HepG2 (cell line): ENCODE data around the gene ZBTB4. TPM values are rescaled to one million over a fixed set of nuclear protein-coding genes. Genes with fewer than 3 reads are reported as not detected.

Experiments
- ATAC-seq: fragments of 200-7000 bp; cut with Tn5 transposase; 3 replicates; pipeline ENCODE4 v1.9.1; 2020; ENCODE audit warnings: mild to moderate bottlenecking, moderate library complexity
- BruUV-seq: library from RNA; stranded (reverse); fragments of 400-500 nt; replicated peaks from 2 replicates; lab custom pipeline; 2021; lab: Mats Ljungman, UMichigan
- CTCF ChIA-PET: fragments of 300-600 bp; formaldehyde crosslinking; extraction: SDS; loops from one replicate; lab custom pipeline; 2021; ENCODE audit warnings: low total read pairs, inconsistent platforms, low intra/inter-chr PET ratio; lab: Yijun Ruan, JAX
- POLR2A ChIA-PET: fragments of 350-600 bp; sonication (Branson Sonifier 250); formaldehyde crosslinking; loops from one replicate; lab custom pipeline; 2020; ENCODE audit warnings: antibody characterized with exemption, inconsistent platforms; lab: Yijun Ruan, JAX
- DNase-seq: peaks from one replicate; pipeline ENCODE4 v3.0.0-alpha.2; 2015; ENCODE audit warnings: low spot score
- FAIRE-seq: peaks from 3 replicates; lab custom pipeline; 2011; peaks lifted over from hg19 to GRCh38; lab: Jason Lieb, UNC
- H2AFZ ChIP-seq: one replicate; pipeline ENCODE4 v1.6.1; 2011; ENCODE audit warnings: low read length, inconsistent platforms
- H3K27ac ChIP-seq: fragments of 300-600 bp; 3 replicates; pipeline ENCODE4 v1.8.0; 2011; ENCODE audit warnings: mixed run types, mild to moderate bottlenecking, mixed read lengths, low read length, inconsistent platforms; ENCODE audit not compliant: insufficient read depth; ENCODE audit errors: extremely low read length
- H3K27me3 ChIP-seq, 2 experiments: fragments of 200-600 bp in 1 of 2; 2 replicates in 1 of 2; 3 replicates in 1 of 2; pipeline versions ENCODE4 v1.6.0 to v1.8.0; 2011; ENCODE audit warnings: low read length in 2 of 2, mild to moderate bottlenecking in 2 of 2, moderate library complexity in 2 of 2, inconsistent platforms in 1 of 2; ENCODE audit not compliant: insufficient read depth in 2 of 2, control insufficient read depth in 1 of 2
- H3K36me3 ChIP-seq, 2 experiments: fragments of 200-600 bp in 1 of 2; replicated peaks in 1 of 2; 2 replicates in 1 of 2; 3 replicates in 1 of 2; pipeline versions ENCODE4 v1.5.1 to v1.8.0; 2011; ENCODE audit warnings: low read length in 2 of 2, inconsistent platforms in 1 of 2; ENCODE audit not compliant: insufficient read depth in 2 of 2, control insufficient read depth in 1 of 2
- H3K4me1 ChIP-seq: 2 replicates; pipeline ENCODE4 v1.5.1; 2012; ENCODE audit warnings: low read length, inconsistent platforms; ENCODE audit not compliant: insufficient read depth
- H3K4me2 ChIP-seq: 2 replicates; pipeline ENCODE4 v1.6.0; 2011; ENCODE audit warnings: low read depth, low read length, inconsistent platforms
- H3K4me3 ChIP-seq, 3 experiments: fragments of 200-600 bp in 1 of 3; sonication (generic), shearing (Covaris generic) in 1 of 3; replicated peaks in 1 of 3; 2 replicates each; pipeline ENCODE4 v1.5.1; 2011 to 2016; ENCODE audit warnings: low read length in 3 of 3, inconsistent platforms in 2 of 3, low read depth in 2 of 3, mild to moderate bottlenecking in 2 of 3, control low read depth in 1 of 3, mixed read lengths in 1 of 3; ENCODE audit not compliant: insufficient read depth in 1 of 3
- H3K79me2 ChIP-seq: one replicate; pipeline ENCODE4 v1.6.1; 2011; ENCODE audit warnings: low read length, inconsistent platforms; ENCODE audit not compliant: insufficient read depth
- H3K9ac ChIP-seq: 2 replicates; pipeline ENCODE4 v1.6.0; 2011; ENCODE audit warnings: mild to moderate bottlenecking, low read depth, low read length, inconsistent platforms; ENCODE audit not compliant: insufficient read depth
- H3K9me3 ChIP-seq: 2 replicates; pipeline ENCODE4 v1.5.1; 2012; ENCODE audit warnings: mild to moderate bottlenecking, low read length
- H4K20me1 ChIP-seq: 2 replicates; pipeline ENCODE4 v1.6.0; 2011; ENCODE audit warnings: inconsistent platforms, mild to moderate bottlenecking, low read length, moderate library complexity; ENCODE audit not compliant: insufficient read depth
- MAFF ChIP-seq: IDR thresholded peaks from 2 replicates; pipeline ENCODE4 v1.6.1; 2011; ENCODE audit warnings: low read depth, low read length, improper control_type of control experiment
- NR2C2 ChIP-seq: sonication (generic); formaldehyde crosslinking; IDR thresholded peaks from 2 replicates; pipeline ENCODE4 v1.4.0; 2020; ENCODE audit warnings: missing genetic modification reagents, mild to moderate bottlenecking, moderate library complexity, borderline replicate concordance
- YEATS4 ChIP-seq: sonication (generic); formaldehyde crosslinking; IDR thresholded peaks from 2 replicates; pipeline ENCODE4 v1.4.0; 2020; ENCODE audit warnings: missing genetic modification reagents, borderline replicate concordance
- ZNF367 ChIP-seq: sonication (generic); formaldehyde crosslinking; IDR thresholded peaks from 2 replicates; pipeline ENCODE4 v1.4.0; 2020; ENCODE audit warnings: missing genetic modification reagents, borderline replicate concordance
- ZNF556 ChIP-seq: sonication (generic); formaldehyde crosslinking; IDR thresholded peaks from 2 replicates; pipeline ENCODE4 v1.4.0; 2020; ENCODE audit warnings: mild to moderate bottlenecking, missing genetic modification reagents, borderline replicate concordance
- ZNF709 ChIP-seq: sonication (generic); formaldehyde crosslinking; IDR thresholded peaks from 2 replicates; pipeline ENCODE4 v1.5.0; 2020; ENCODE audit warnings: mild to moderate bottlenecking, missing genetic modification reagents
- WGBS: methylation state at CpG from one replicate; pipeline ENCODE4 v1.1.6; 2017; ENCODE audit warnings: low lambda C conversion rate; 5-methylcytosine and 5-hydroxymethylcytosine counted together
- in situ Hi-C: cut with HindIII; loops from 2 replicates; pipeline ENCODE4 v1.10.0; 2017; ENCODE audit warnings: low pct_unique_long_range_greater_than_20kb; ENCODE audit not compliant: extremely low pct_ligation_motif_present
- intact Hi-C: fragments of 100-400 bp; cut with micrococcal nuclease; formaldehyde crosslinking; loops from one replicate; pipeline ENCODE4 v1.10.0; 2022; ENCODE audit not compliant: unreplicated experiment
- polyA plus RNA-seq, 8 experiments: library from polyadenylated mRNA; depleted of rRNA in 3 of 8; stranded (reverse) in 7 of 8; unstranded in 1 of 8; fragments of >200 nt; fragmentation: Illumina TruSeq in 4 of 8; extraction: Trizol in 4 of 8; gene quantifications; 2 replicates each; pipeline versions ENCODE4 v1.2.1 to v1.2.3, GENCODE V29; 2011 to 2016; ENCODE audit warnings: low read depth in 4 of 8, missing spikeins in 1 of 8, mixed read lengths in 1 of 8; ENCODE audit not compliant: insufficient read depth in 1 of 8
- total RNA-seq, 5 experiments: library from RNA; depleted of rRNA; stranded (reverse); fragments of >200 nt; fragmentation: Illumina TruSeq; extraction: Trizol; gene quantifications; 2 replicates each; pipeline ENCODE4 v1.2.3, GENCODE V29; 2016; ENCODE audit warnings: low read depth in 1 of 5
- TF ChIP-seq, protein P1 (sequence below): sonication (generic); formaldehyde crosslinking; IDR thresholded peaks from 2 replicates; pipeline ENCODE4 v1.9.0; 2021; ENCODE audit warnings: missing genetic modification reagents, mild to moderate bottlenecking, borderline replicate concordance
- TF ChIP-seq, protein P2 (sequence below): sonication (generic); formaldehyde crosslinking; IDR thresholded peaks from 2 replicates; pipeline ENCODE4 v1.4.0; 2020; ENCODE audit warnings: missing genetic modification reagents, borderline replicate concordance
- TF ChIP-seq, protein P3 (sequence below): sonication (generic); IDR thresholded peaks from 2 replicates; pipeline ENCODE4 v1.6.1; 2016; ENCODE audit warnings: low read depth, borderline replicate concordance

The ZBTB4 gene
- total and polyA plus RNA-seq, 2 of the 13 experiments (the other 11 are each of a cell fraction or from before 2014, with no cell fraction given): 4.3 to 7.4 TPM

DNA sequence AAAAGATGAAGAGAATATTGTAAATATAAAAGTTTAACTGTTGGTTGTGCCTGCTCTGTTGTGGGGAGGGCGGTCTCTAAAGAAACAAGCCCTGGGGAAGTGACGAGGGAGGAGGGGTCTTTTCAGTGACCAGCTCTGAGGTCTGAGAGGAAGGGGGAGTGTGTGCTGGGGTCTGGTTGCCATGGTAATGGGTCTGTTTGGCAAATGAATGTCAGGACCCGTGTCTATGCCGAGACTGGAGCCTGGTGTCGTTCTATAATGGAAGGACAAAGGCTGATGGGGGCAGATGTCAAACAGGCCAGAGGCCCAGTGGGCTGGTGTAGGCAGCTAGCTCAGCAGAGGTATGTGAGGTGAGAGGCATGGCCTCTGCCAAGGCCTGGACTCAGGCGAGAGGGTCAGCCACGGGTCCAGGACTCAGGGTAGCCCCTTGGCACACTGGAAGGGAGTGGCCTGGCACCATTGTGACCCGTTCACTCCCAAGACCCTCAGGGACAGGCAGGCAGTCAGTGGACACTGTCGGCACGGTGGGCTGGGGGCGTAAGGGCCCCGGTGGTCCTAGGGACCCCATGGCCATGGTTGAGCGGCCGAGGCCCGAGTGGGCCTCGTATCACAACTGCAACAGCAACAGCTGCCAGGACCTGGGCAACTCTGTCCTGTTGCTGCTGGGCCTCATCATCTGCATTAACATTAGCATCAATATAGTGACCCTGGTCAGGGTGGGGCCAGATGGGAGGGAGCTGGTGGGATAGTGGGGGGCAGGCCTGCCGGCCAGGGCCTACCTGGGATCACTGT is 59.4 kb downstream of the ZBTB4 start, which contains the start of gene SPEM1:
TSS of gene SPEM1 (plus strand) at position 506 of the 792 bp plus-strand sequence. CDS start at position 567, 61 bp downstream.
- 53% methylated on average over 8 of the region's 17 CpGs for WGBS
- peaks cover 2 to 5% of the 10 kb centered on the region in 2 experiments; a peak in 1 of 5 replicates for H3K27me3 ChIP-seq
- DNase-seq (no peak), FAIRE-seq (no peak), ATAC-seq (peak; percentile 13; the same call in 1 of the 3 replicates)
- BruUV-seq: no TSS peak
- intact Hi-C loops (no loop called here), in situ Hi-C loops (no loop called here)
- H3K36me3 ChIP-seq: no peaks in the 10 kb centered on the region
- H3K27ac ChIP-seq: no peak within 1 kb of the TSS
- no peak within 1 kb of the TSS for H3K4me2 ChIP-seq
- no peak within 1 kb of the TSS for H2AFZ ChIP-seq
- no peaks in the 10 kb centered on the region for H3K79me2 ChIP-seq
- H3K9ac ChIP-seq: no peak within 1 kb of the TSS
- no peak for TF ChIP-seq NR2C2 (CRISPR knock-in tag)
- peaks cover 13% of the 10 kb centered on the region; the same call in 1 of the 2 replicates for H3K4me1 ChIP-seq
- no peaks in the 10 kb centered on the region for H4K20me1 ChIP-seq
- ChIA-PET CTCF (no interaction called here), POLR2A (interaction anchor here (1.8 kb wide), 1 partner anchor 16 kb away, joined by 11 read pairs; the partner anchor contains the start of gene TMEM256)
- no peaks in the 10 kb centered on the region for H3K9me3 ChIP-seq
- H3K4me3 ChIP-seq: no peak within 1 kb of the TSS

DNA sequence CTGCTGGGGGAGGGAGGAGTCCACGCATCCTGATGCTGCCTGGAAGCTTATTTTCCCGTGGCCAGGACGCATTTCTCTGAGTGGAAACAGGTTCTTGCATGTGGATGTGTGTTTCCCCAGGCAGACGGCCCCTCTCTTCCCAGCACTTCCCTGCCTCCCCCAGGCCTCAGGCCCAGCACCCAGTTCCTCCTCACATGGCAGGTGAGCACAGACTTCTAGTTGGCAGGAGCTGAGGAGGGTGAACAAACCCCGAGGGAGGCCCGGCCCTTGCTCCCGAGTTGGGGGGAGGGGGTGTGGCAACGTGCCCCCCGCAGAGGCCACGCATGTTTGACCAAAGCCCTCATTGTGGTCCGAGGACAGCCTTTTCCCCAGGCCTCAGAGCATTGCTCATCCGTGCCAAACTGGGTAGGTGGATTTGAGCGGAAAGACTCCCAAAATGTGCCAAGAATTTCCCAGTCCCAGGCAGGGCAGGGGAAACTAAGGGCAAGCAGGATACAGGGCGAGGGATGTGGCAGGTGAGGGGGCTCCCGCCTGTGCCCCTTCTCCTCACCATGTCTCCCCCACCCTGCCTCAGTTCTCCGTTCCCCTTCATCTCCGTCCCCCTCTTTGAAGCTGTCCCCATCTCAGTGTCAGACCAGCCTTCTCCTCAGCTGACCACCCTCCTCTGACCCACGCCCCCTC is 60.8 kb downstream of the ZBTB4 start:
- intact Hi-C loops (no loop called here), in situ Hi-C loops (no loop called here)
- Histone ChIP-seq H3K4me2 (no peak overlapping the region), H2AFZ (no peak overlapping the region), H4K20me1 (no peaks in the 10 kb centered on the region), H3K4me3 (no peak overlapping the region), H3K9ac (no peak overlapping the region), H3K9me3 (no peaks in the 10 kb centered on the region), H3K27ac (no peak overlapping the region), H3K79me2 (no peaks in the 10 kb centered on the region), H3K27me3 (peaks cover 2 to 5% of the 10 kb centered on the region in 2 experiments; a peak in 1 of 5 replicates), H3K36me3 (no peaks in the 10 kb centered on the region), H3K4me1 (peaks cover 13% of the 10 kb centered on the region; the same call in 1 of the 2 replicates)
- BruUV-seq: no TSS peak
- no peak for DNase-seq
- ChIA-PET CTCF (no interaction called here), POLR2A (no interaction called here)
- 67% methylated on average over 15 of the region's 18 CpGs for WGBS
- FAIRE-seq: no peak
- no peak for ATAC-seq
- TF ChIP-seq ZNF367 (CRISPR knock-in tag) (no peak), YEATS4 (CRISPR knock-in tag) (no peak), ZNF709 (CRISPR knock-in tag) (no peak), ZNF556 (no peak), MAFF (no peak)
- TF ChIP-seq, protein P1, sequence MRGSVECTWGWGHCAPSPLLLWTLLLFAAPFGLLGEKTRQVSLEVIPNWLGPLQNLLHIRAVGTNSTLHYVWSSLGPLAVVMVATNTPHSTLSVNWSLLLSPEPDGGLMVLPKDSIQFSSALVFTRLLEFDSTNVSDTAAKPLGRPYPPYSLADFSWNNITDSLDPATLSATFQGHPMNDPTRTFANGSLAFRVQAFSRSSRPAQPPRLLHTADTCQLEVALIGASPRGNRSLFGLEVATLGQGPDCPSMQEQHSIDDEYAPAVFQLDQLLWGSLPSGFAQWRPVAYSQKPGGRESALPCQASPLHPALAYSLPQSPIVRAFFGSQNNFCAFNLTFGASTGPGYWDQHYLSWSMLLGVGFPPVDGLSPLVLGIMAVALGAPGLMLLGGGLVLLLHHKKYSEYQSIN (CRISPR knock-in tag): no peak
- TF ChIP-seq, protein P2, sequence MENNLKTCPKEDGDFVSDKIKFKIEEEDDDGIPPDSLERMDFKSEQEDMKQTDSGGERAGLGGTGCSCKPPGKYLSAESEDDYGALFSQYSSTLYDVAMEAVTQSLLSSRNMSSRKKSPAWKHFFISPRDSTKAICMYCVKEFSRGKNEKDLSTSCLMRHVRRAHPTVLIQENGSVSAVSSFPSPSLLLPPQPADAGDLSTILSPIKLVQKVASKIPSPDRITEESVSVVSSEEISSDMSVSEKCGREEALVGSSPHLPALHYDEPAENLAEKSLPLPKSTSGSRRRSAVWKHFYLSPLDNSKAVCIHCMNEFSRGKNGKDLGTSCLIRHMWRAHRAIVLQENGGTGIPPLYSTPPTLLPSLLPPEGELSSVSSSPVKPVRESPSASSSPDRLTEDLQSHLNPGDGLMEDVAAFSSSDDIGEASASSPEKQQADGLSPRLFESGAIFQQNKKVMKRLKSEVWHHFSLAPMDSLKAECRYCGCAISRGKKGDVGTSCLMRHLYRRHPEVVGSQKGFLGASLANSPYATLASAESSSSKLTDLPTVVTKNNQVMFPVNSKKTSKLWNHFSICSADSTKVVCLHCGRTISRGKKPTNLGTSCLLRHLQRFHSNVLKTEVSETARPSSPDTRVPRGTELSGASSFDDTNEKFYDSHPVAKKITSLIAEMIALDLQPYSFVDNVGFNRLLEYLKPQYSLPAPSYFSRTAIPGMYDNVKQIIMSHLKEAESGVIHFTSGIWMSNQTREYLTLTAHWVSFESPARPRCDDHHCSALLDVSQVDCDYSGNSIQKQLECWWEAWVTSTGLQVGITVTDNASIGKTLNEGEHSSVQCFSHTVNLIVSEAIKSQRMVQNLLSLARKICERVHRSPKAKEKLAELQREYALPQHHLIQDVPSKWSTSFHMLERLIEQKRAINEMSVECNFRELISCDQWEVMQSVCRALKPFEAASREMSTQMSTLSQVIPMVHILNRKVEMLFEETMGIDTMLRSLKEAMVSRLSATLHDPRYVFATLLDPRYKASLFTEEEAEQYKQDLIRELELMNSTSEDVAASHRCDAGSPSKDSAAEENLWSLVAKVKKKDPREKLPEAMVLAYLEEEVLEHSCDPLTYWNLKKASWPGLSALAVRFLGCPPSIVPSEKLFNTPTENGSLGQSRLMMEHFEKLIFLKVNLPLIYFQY (CRISPR knock-in tag): no peak
- TF ChIP-seq, protein P3, sequence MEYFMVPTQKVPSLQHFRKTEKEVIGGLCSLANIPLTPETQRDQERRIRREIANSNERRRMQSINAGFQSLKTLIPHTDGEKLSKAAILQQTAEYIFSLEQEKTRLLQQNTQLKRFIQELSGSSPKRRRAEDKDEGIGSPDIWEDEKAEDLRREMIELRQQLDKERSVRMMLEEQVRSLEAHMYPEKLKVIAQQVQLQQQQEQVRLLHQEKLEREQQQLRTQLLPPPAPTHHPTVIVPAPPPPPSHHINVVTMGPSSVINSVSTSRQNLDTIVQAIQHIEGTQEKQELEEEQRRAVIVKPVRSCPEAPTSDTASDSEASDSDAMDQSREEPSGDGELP: no peak
